ENCODE measurements around the gene SYT3. TPM values are rescaled to one million over a fixed set of nuclear protein-coding genes. Genes with fewer than 3 reads are reported as not detected.
"Not testable (repeated sequence)": the region's sequence is repeated elsewhere in the genome, so short reads cannot be mapped to it uniquely, and the experiment has no call there.

SYT3 gene
- total RNA-seq, 1 donor from 2014 or later, result 0.22 TPM

DNA sequence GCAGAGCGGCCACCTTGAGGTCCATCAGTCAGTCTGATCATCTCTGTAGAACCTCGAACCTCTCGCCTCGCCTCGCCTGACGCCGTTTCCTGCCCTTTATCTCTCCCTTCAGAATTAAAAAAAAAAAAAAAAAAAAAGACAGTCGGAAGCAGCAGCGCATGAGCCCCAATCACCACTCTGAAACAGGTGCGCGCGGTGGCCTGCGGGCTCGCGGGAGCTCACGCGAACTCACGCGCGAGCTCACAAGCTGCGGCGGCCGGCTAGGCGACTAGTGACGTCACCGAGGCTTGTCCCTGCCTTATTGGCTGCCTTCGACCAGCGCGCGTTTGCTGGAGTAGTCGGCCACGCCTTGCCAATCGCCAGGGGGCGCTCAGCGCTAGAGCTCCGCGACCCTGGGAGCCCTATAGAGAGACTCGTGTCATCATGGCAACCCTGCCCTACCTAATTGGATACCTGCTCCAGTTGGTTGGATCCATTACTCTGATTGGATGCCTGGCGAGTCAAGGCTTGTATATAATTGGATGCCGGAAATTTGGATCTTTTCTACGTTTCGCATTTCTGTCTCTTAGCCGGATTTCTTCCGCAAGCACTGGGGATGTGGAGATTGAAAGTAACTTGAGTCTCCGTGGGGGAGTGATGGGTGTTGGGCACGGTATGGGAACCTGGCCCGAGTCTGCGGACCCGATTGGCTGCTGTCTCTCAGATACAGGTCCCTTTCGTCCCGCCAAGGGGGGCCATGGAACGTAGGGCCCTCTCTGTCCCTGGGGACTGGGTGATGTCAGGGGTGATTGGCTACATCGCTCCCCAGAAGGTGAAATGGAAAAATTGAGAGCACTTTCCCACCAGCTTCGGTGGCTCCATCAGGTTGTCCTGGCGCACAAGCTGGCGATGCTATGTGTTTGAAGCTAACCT, 31.6 kb downstream of the SYT3 start:
- Histone ChIP-seq H3K36me3 (no peaks in the 10 kb centered on the region), H3K9me3 (replicated peaks) (no peaks in the 10 kb centered on the region), H3K4me1 (no peaks in the 10 kb centered on the region), H3K27ac (replicated peaks) (no peak overlapping the region), H3K4me3 (no peak overlapping the region), H3K27me3 (ENCODE audit: low read depth) (peaks cover 61% of the 10 kb centered on the region)
- intact Hi-C loops (cut with micrococcal nuclease), result no loop called here
- TF ChIP-seq, protein P1, sequence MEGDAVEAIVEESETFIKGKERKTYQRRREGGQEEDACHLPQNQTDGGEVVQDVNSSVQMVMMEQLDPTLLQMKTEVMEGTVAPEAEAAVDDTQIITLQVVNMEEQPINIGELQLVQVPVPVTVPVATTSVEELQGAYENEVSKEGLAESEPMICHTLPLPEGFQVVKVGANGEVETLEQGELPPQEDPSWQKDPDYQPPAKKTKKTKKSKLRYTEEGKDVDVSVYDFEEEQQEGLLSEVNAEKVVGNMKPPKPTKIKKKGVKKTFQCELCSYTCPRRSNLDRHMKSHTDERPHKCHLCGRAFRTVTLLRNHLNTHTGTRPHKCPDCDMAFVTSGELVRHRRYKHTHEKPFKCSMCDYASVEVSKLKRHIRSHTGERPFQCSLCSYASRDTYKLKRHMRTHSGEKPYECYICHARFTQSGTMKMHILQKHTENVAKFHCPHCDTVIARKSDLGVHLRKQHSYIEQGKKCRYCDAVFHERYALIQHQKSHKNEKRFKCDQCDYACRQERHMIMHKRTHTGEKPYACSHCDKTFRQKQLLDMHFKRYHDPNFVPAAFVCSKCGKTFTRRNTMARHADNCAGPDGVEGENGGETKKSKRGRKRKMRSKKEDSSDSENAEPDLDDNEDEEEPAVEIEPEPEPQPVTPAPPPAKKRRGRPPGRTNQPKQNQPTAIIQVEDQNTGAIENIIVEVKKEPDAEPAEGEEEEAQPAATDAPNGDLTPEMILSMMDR (IDR thresholded peaks at IDR 0.05; ENCODE audit: borderline replicate concordance), result peak; percentile 43
- peak; percentile 53 for DNase-seq

DNA sequence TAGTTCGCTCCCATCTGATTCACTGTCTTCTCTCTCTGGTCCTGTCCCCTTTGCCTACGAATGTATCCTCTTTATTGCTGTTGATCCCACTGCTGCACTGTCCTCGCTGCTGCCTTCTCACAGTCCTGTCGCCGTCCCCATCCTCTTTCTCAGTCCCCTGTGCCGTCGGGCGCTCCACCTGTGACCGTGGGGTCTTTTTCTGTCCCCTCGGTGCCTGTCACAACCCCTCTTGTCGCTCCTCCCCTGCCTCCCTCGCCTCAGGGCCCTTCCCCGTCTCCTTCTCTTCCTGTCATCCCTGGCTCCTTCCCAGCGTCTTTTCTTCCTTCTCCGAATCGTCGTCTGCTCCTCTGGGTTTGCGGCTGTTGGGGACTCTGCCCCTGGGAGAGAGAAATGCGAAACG, 32.3 kb downstream of the SYT3 start:
- no peaks in the 10 kb centered on the region for H3K36me3 ChIP-seq
- no peak overlapping the region for H3K27ac ChIP-seq (replicated peaks)
- no peaks in the 10 kb centered on the region for H3K9me3 ChIP-seq (replicated peaks)
- no peak for DNase-seq
- intact Hi-C loops (cut with micrococcal nuclease), result no loop called here
- no peaks in the 10 kb centered on the region for H3K4me1 ChIP-seq
- peaks cover 65% of the 10 kb centered on the region for H3K27me3 ChIP-seq (ENCODE audit: low read depth)
- H3K4me3 ChIP-seq, result no peak overlapping the region
- TF ChIP-seq, protein P1 (IDR thresholded peaks at IDR 0.05; ENCODE audit: borderline replicate concordance), result no peak

DNA sequence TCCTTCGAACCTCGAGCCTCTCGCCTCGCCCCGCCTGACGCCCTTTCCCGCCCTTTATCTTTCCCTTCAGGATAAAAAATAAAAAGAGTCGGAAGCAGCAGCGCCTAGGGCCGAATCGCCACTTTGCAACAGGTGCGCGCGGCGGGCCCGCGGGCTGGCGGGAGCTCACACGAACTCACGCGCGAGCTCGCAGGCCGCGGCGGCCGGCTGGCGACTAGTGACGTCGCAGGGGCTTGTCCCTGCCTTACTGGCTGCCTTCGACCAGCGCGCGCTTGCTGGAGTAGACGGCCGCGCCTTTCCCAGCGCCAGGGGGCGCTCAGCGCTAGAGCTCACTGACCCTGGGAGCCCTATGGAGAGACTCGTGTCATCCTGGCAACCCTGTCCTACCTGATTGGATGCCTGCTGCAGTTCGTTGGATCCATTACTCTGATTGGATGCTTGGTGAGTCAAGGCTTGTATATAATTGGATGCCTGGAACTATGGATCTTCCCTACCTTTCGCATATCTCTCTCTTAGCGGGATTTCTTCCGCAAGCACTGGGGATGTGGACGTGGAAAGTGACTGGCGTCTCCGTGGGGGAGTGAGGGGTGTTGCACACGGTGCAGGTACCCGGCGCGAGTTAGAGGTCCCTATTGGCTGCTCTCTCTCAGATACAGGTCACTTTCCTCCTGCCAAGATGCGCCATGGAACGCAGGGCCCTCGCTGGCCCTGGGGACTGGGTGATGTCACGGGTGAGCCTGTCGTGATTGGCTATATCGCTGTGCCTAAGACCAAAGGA, 33.4 kb downstream of the SYT3 start:
- H3K27me3 ChIP-seq (ENCODE audit: low read depth), result peaks cover 66% of the 10 kb centered on the region

DNA sequence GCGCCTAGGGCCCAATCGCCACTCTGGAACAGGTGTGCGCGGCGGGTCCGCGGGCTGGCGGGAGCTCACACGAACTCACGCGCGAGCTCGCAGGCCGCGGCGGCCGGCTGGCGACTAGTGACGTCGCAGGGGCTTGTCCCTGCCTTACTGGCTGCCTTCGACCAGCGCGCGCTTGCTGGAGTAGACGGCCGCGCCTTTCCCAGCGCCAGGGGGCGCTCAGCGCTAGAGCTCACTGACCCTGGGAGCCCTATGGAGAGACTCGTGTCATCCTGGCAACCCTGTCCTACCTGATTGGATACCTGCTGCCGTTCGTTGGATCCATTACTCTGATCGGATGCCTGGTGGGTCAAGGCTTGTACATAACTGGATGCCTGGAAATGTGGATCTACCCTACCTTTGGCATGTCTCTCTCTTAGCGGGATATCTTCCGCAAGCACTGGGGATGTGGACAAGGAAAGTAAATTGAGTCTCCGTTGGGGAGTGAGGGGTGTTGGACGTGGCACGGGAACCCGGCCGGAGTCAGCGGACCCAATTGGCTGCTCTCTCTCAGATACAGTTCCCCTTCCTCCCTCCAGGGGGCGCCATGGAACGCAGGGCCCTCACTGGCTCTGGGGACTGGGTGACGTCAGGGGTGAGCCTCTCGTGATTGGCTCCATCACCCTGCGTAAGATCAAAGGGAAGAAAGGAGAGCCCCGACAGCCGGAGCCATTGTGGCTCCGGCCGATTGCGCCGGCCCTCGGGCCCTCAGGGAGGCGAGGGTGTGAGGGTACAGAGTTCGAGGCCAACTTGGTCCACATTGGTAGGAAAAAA, 35.2 kb downstream of the SYT3 start:
- H3K4me3 ChIP-seq; H3K4me1 ChIP-seq; H3K36me3 ChIP-seq; H3K27ac ChIP-seq (replicated peaks); H3K9me3 ChIP-seq (replicated peaks); DNase-seq; intact Hi-C loops (cut with micrococcal nuclease): not testable (repeated sequence)
- peaks cover 82% of the 10 kb centered on the region for H3K27me3 ChIP-seq (ENCODE audit: low read depth)

More for the DNA sequence above, 33.4 kb downstream of the SYT3 start:
- DNase-seq; H3K4me3 ChIP-seq; H3K4me1 ChIP-seq; H3K36me3 ChIP-seq; H3K27ac ChIP-seq (replicated peaks); H3K9me3 ChIP-seq (replicated peaks); intact Hi-C loops (cut with micrococcal nuclease): not testable (repeated sequence)

DNA sequence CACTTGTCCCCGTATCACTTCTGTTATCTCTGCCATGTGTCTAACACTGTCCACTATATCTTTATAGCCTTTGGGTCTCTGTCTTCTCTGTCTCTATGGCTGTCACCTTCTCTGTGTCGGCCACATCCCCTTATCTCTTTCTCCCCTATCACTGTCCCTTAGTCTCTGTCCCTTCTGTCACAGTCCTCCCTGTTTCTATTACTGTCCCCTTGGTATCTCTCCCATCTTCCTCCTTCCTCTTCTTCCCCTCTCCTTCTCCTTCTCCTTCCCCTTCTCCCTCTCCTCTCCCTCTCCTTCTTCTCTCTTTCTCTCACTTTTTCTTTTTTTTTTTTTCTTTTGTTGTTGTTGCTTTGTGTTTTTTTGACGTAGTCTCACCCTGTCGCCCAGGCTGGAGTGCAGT, 36.7 kb downstream of the SYT3 start:
- TF ChIP-seq, protein P1 (IDR thresholded peaks at IDR 0.05; ENCODE audit: borderline replicate concordance), result no peak
- H3K9me3 ChIP-seq (replicated peaks), result no peaks in the 10 kb centered on the region
- intact Hi-C loops (cut with micrococcal nuclease), result no loop called here
- DNase-seq, result no peak
- H3K27me3 ChIP-seq (ENCODE audit: low read depth), result peaks cover 86% of the 10 kb centered on the region
- H3K4me3 ChIP-seq, result no peak overlapping the region
- no peaks in the 10 kb centered on the region for H3K4me1 ChIP-seq
- no peaks in the 10 kb centered on the region for H3K36me3 ChIP-seq
- H3K27ac ChIP-seq (replicated peaks), result no peak overlapping the region

DNA sequence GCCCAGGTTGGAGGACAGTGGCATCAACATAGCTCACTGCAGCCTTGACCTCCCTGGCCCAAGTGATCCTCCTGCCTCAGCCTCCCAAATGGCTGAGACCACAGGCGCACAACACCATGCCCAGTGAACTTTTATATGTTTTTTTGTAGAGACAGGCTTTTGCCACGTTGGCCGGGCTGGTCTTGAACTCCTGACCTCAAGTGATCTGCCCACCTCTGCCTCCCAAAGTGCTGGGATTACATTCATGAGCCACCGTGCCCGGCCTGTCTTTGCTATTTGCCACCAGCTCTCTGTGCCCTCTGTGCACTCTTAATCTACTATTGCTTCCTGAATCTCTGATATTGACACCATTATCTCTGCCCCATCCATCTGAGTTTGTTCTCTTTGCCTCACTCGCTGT, 37.2 kb downstream of the SYT3 start:
- no peaks in the 10 kb centered on the region for H3K36me3 ChIP-seq
- intact Hi-C loops (cut with micrococcal nuclease), result no loop called here
- TF ChIP-seq, protein P1 (IDR thresholded peaks at IDR 0.05; ENCODE audit: borderline replicate concordance), result no peak
- no peaks in the 10 kb centered on the region for H3K4me1 ChIP-seq
- H3K27ac ChIP-seq (replicated peaks), result no peak overlapping the region
- no peak for DNase-seq
- H3K4me3 ChIP-seq, result no peak overlapping the region
- H3K9me3 ChIP-seq (replicated peaks), result no peaks in the 10 kb centered on the region
- peaks cover 86% of the 10 kb centered on the region for H3K27me3 ChIP-seq (ENCODE audit: low read depth)
